ENCODE data around the gene SPATA31C1. TPM values are rescaled to one million over a fixed set of nuclear protein-coding genes. Genes with fewer than 3 reads are reported as not detected.
"Not testable (repeated sequence)": the region's sequence is repeated elsewhere in the genome, so short reads cannot be mapped to it uniquely, and the experiment has no call there.

Gene SPATA31C1
- total RNA-seq (not detected), total RNA-seq (0 to 0.23 reads per million in 2 donors)

GRCh38 chr9:87917662-87918061 lies at the start of gene SPATA31C1:
Gene SPATA31C1 (plus strand): TSS chr9:87917962.
- H3K36me3 Mint-ChIP-seq (ENCODE audit: low read depth); H3K4me3 Mint-ChIP-seq; H3K4me1 Mint-ChIP-seq; H3K9me3 ChIP-seq (ENCODE audit: control insufficient read depth, low read length, poor library complexity, severe bottlenecking); H3K27me3 Mint-ChIP-seq; DNase-seq; H3K27ac Mint-ChIP-seq; ATAC-seq: not testable (repeated sequence)

GRCh38 chr9:87868175-87868574 lies 49.6 kb upstream of the SPATA31C1 start:
- no peak overlapping the region for H3K4me3 Mint-ChIP-seq
- ATAC-seq (no peak), DNase-seq (no peak)
- peaks cover 2% of the 10 kb centered on the region for H3K36me3 Mint-ChIP-seq (ENCODE audit: low read depth)
- no peak overlapping the region for H3K27ac Mint-ChIP-seq
- no peaks in the 10 kb centered on the region for H3K9me3 ChIP-seq (ENCODE audit: control insufficient read depth, low read length, poor library complexity, severe bottlenecking)
- peaks cover 2% of the 10 kb centered on the region for H3K4me1 Mint-ChIP-seq
- peaks cover 18% of the 10 kb centered on the region for H3K27me3 Mint-ChIP-seq

GRCh38 chr9:87868635-87869034 lies 49.1 kb upstream of the SPATA31C1 start:
- no peak overlapping the region for H3K4me3 Mint-ChIP-seq
- no peak overlapping the region for H3K27ac Mint-ChIP-seq
- peaks cover 2% of the 10 kb centered on the region for H3K4me1 Mint-ChIP-seq
- H3K27me3 Mint-ChIP-seq, result peaks cover 22% of the 10 kb centered on the region
- ATAC-seq (no peak), DNase-seq (no peak)
- H3K36me3 Mint-ChIP-seq (ENCODE audit: low read depth), result peaks cover 2% of the 10 kb centered on the region
- H3K9me3 ChIP-seq (ENCODE audit: control insufficient read depth, low read length, poor library complexity, severe bottlenecking), result no peaks in the 10 kb centered on the region

- DNase-seq (no peak), ATAC-seq (no peak)
- no peaks in the 10 kb centered on the region for H3K9me3 ChIP-seq (ENCODE audit: control insufficient read depth, low read length, poor library complexity, severe bottlenecking)
- Mint-ChIP-seq H3K4me1 (peaks cover 2% of the 10 kb centered on the region), H3K4me3 (no peak overlapping the region), H3K27ac (no peak overlapping the region), H3K36me3 (ENCODE audit: low read depth) (peaks cover 2% of the 10 kb centered on the region), H3K27me3 (peaks cover 22% of the 10 kb centered on the region)
Observed at GRCh38 chr9:87869082-87869481, 48.7 kb upstream of the SPATA31C1 start.

- Mint-ChIP-seq H3K36me3 (ENCODE audit: low read depth) (peaks cover 2% of the 10 kb centered on the region), H3K4me3 (no peak overlapping the region), H3K27ac (no peak overlapping the region), H3K4me1 (peaks cover 4% of the 10 kb centered on the region), H3K27me3 (peaks cover 27% of the 10 kb centered on the region)
- ATAC-seq (no peak), DNase-seq (no peak)
- no peaks in the 10 kb centered on the region for H3K9me3 ChIP-seq (ENCODE audit: control insufficient read depth, low read length, poor library complexity, severe bottlenecking)
Observed at GRCh38 chr9:87871425-87872078, 46.2 kb upstream of the SPATA31C1 start.

GRCh38 chr9:87872079-87872624 lies 45.6 kb upstream of the SPATA31C1 start:
- Mint-ChIP-seq H3K36me3 (ENCODE audit: low read depth) (peaks cover 2% of the 10 kb centered on the region), H3K4me1 (peaks cover 4% of the 10 kb centered on the region), H3K27me3 (peaks cover 28% of the 10 kb centered on the region), H3K27ac (no peak overlapping the region), H3K4me3 (no peak overlapping the region)
- DNase-seq, result no peak
- no peak for ATAC-seq
- H3K9me3 ChIP-seq (ENCODE audit: control insufficient read depth, low read length, poor library complexity, severe bottlenecking), result no peaks in the 10 kb centered on the region

- Mint-ChIP-seq H3K27ac (no peak overlapping the region), H3K36me3 (ENCODE audit: low read depth) (peaks cover 2% of the 10 kb centered on the region), H3K27me3 (peaks cover 43% of the 10 kb centered on the region), H3K4me1 (peaks cover 7% of the 10 kb centered on the region), H3K4me3 (no peak overlapping the region)
- DNase-seq (no peak), ATAC-seq (no peak)
- no peaks in the 10 kb centered on the region for H3K9me3 ChIP-seq (ENCODE audit: control insufficient read depth, low read length, poor library complexity, severe bottlenecking)
Observed at GRCh38 chr9:87873607-87874303, 44.0 kb upstream of the SPATA31C1 start.

- Mint-ChIP-seq H3K4me3 (no peak overlapping the region), H3K27ac (no peak overlapping the region), H3K27me3 (peaks cover 45% of the 10 kb centered on the region), H3K4me1 (peaks cover 5% of the 10 kb centered on the region), H3K36me3 (ENCODE audit: low read depth) (peaks cover 2% of the 10 kb centered on the region)
- no peaks in the 10 kb centered on the region for H3K9me3 ChIP-seq (ENCODE audit: control insufficient read depth, low read length, poor library complexity, severe bottlenecking)
- DNase-seq, result no peak
- ATAC-seq, result no peak
Observed at GRCh38 chr9:87874304-87874623, 43.5 kb upstream of the SPATA31C1 start.

GRCh38 chr9:87875060-87875459 lies 42.7 kb upstream of the SPATA31C1 start:
- Mint-ChIP-seq H3K27ac (no peak overlapping the region), H3K27me3 (peaks cover 48% of the 10 kb centered on the region), H3K4me3 (no peak overlapping the region), H3K4me1 (peaks cover 5% of the 10 kb centered on the region), H3K36me3 (ENCODE audit: low read depth) (peaks cover 2% of the 10 kb centered on the region)
- no peaks in the 10 kb centered on the region for H3K9me3 ChIP-seq (ENCODE audit: control insufficient read depth, low read length, poor library complexity, severe bottlenecking)
- DNase-seq, result no peak
- ATAC-seq, result no peak

GRCh38 chr9:87875831-87876545 lies 41.8 kb upstream of the SPATA31C1 start:
- Mint-ChIP-seq H3K27me3 (peaks cover 54% of the 10 kb centered on the region), H3K27ac (no peak overlapping the region), H3K36me3 (ENCODE audit: low read depth) (peaks cover 2% of the 10 kb centered on the region), H3K4me1 (peaks cover 5% of the 10 kb centered on the region), H3K4me3 (no peak overlapping the region)
- no peaks in the 10 kb centered on the region for H3K9me3 ChIP-seq (ENCODE audit: control insufficient read depth, low read length, poor library complexity, severe bottlenecking)
- no peak for DNase-seq
- no peak for ATAC-seq

- DNase-seq (no peak), ATAC-seq (no peak)
- Mint-ChIP-seq H3K27me3 (peaks cover 57% of the 10 kb centered on the region), H3K4me3 (no peak overlapping the region), H3K4me1 (peaks cover 5% of the 10 kb centered on the region), H3K36me3 (ENCODE audit: low read depth) (peaks cover 2% of the 10 kb centered on the region), H3K27ac (no peak overlapping the region)
- H3K9me3 ChIP-seq (ENCODE audit: control insufficient read depth, low read length, poor library complexity, severe bottlenecking), result no peaks in the 10 kb centered on the region
Observed at GRCh38 chr9:87876708-87877107, 41.1 kb upstream of the SPATA31C1 start.

GRCh38 chr9:87878989-87879511 lies 38.7 kb upstream of the SPATA31C1 start:
- DNase-seq (no peak), ATAC-seq (no peak)
- Mint-ChIP-seq H3K27ac (no peak overlapping the region), H3K36me3 (ENCODE audit: low read depth) (no peaks in the 10 kb centered on the region), H3K4me3 (no peak overlapping the region), H3K4me1 (peaks cover 5% of the 10 kb centered on the region), H3K27me3 (peaks cover 44% of the 10 kb centered on the region)
- H3K9me3 ChIP-seq (ENCODE audit: control insufficient read depth, low read length, poor library complexity, severe bottlenecking), result no peaks in the 10 kb centered on the region

GRCh38 chr9:87880116-87880515 lies 37.6 kb upstream of the SPATA31C1 start:
- Mint-ChIP-seq H3K4me1 (peaks cover 5% of the 10 kb centered on the region), H3K27me3 (peaks cover 47% of the 10 kb centered on the region), H3K36me3 (ENCODE audit: low read depth) (no peaks in the 10 kb centered on the region), H3K4me3 (no peak overlapping the region), H3K27ac (no peak overlapping the region)
- no peaks in the 10 kb centered on the region for H3K9me3 ChIP-seq (ENCODE audit: control insufficient read depth, low read length, poor library complexity, severe bottlenecking)
- no peak for DNase-seq
- no peak for ATAC-seq

Data from T-helper 17 cell (primary cell).